CD4-positive, CD25-positive, alpha-beta regulatory T cell (primary cell): Measurements from ENCODE around the gene IFI16. TPM values are rescaled to one million over a fixed set of nuclear protein-coding genes. Genes with fewer than 3 reads are reported as not detected.
"Not testable (repeated sequence)": the region's sequence is repeated elsewhere in the genome, so short reads cannot be mapped to it uniquely, and the experiment has no call there.

ENCODE experiments used
- ATAC-seq, 2 donors: fragments of 150-1000 bp; cut with Tn5 transposase; one replicate each; pipeline ENCODE4 v1.10.0; 2021; ENCODE audit warnings: low read depth in 2 of 2, moderate number of reproducible peaks in 2 of 2, moderate library complexity in 1 of 2
- DNase-seq, 3 donors: peaks; one replicate each; pipeline versions ENCODE4 v3.0.0 to v3.0.0-alpha.2; 2012 to 2022; ENCODE audit warnings: mixed read lengths in 1 of 3
- H3K27ac ChIP-seq: one replicate; pipeline ENCODE4 v1.7.0; 2013; ENCODE audit warnings: mild to moderate bottlenecking, low read length; ENCODE audit not compliant: insufficient read depth, poor library complexity, severe bottlenecking
- H3K27me3 ChIP-seq: one replicate; pipeline ENCODE4 v1.7.0; 2013; ENCODE audit warnings: low read length; ENCODE audit not compliant: control insufficient read depth, insufficient read depth
- H3K36me3 ChIP-seq: one replicate; pipeline ENCODE4 v1.7.0; 2013; ENCODE audit warnings: mild to moderate bottlenecking, low read length, moderate library complexity; ENCODE audit not compliant: control insufficient read depth, insufficient read depth
- H3K4me1 ChIP-seq: 2 replicates; pipeline ENCODE4 v1.7.0; 2013; ENCODE audit warnings: mild to moderate bottlenecking, low read length; ENCODE audit not compliant: insufficient read depth, control insufficient read depth, poor library complexity, severe bottlenecking
- H3K4me3 ChIP-seq: one replicate; pipeline ENCODE4 v1.7.0; 2013; ENCODE audit warnings: low read depth, mild to moderate bottlenecking, low read length, moderate library complexity
- H3K9me3 ChIP-seq, 2 experiments: 1 replicate in 1 of 2; 2 replicates in 1 of 2; pipeline ENCODE4 v1.7.0; 2013; ENCODE audit warnings: low read length in 2 of 2, mild to moderate bottlenecking in 1 of 2, moderate library complexity in 1 of 2; ENCODE audit not compliant: control insufficient read depth in 2 of 2
- H3K27ac Mint-ChIP-seq, 3 donors: one replicate each; pipeline ENCODE4 v1.8.0; 2020 to 2022; ENCODE audit warnings: mild to moderate bottlenecking in 3 of 3, mixed read lengths in 3 of 3, moderate library complexity in 2 of 3
- H3K27me3 Mint-ChIP-seq: one replicate; pipeline ENCODE4 v1.8.0; 2022; ENCODE audit warnings: mild to moderate bottlenecking, mixed read lengths
- H3K36me3 Mint-ChIP-seq: one replicate; pipeline ENCODE4 v1.8.0; 2020; ENCODE audit warnings: mixed read lengths
- H3K4me1 Mint-ChIP-seq, 4 donors: one replicate each; pipeline ENCODE4 v1.8.0; 2020 to 2022; ENCODE audit warnings: mixed read lengths in 4 of 4, mild to moderate bottlenecking in 1 of 4
- H3K4me3 Mint-ChIP-seq, 4 donors: one replicate each; pipeline ENCODE4 v1.8.0; 2020 to 2022; ENCODE audit warnings: mild to moderate bottlenecking in 4 of 4, mixed read lengths in 4 of 4, moderate library complexity in 3 of 4
- H3K9me3 Mint-ChIP-seq, 7 donors: one replicate each; pipeline ENCODE4 v1.8.0; 2020 to 2022; ENCODE audit warnings: mixed read lengths in 7 of 7, mild to moderate bottlenecking in 3 of 7, moderate library complexity in 2 of 7
- polyA plus RNA-seq, 4 donors: library from polyadenylated mRNA; unstranded; fragments of 300-500 nt; fragmentation: Illumina TruSeq; gene quantifications; one replicate each; pipeline ENCODE4 v1.2.3, GENCODE V29; 2021
- total RNA-seq: library from RNA; stranded (reverse); gene quantifications from one replicate; pipeline ENCODE4 v1.2.3, GENCODE V29; 2022

IFI16 gene
- total and polyA plus RNA-seq, 5 donors from 2014 or later, result 90.4 to 130 (median 108) TPM

DNA sequence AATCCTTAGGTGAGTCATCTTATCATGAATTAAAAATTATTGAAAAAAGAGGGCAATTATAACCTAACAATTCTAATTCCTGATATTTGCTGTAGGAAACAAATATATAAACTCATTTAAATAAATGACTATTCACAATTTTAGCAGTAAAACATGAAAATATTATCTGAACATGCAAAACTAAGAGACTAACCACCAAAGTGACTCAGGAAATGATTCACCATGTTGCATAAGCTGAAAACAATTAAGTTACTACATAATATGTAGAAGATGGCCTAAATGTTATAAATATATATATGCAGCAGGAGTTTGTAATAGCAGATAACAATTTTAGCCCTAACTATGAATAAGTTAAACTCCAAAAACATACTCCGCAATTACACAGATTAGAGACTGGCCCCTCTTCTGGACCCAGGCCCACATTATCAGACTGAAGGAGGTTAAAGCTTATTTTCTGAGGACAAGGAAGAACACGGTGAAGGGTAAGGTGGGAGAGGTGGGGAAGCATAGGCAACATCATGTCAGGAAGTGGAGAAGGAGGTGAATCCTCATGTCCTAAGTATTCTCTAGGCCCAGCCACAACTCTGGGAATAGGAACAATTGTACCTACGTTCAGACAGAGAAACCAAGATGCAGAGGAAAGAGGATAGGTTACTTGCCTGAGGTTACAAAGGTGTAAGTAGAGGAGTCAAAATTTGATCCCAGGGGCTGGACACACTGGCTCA is 82.5 kb downstream of the IFI16 start:
- H3K9me3 ChIP-seq, result no peaks in the 10 kb centered on the region
- peak; percentile 48 to 50 for ATAC-seq
- peak in 2 of 3 donors; percentile 13 to 35 for DNase-seq
- H3K4me1 ChIP-seq, result no peaks in the 10 kb centered on the region
- H3K27ac ChIP-seq, result peak overlapping the region; percentile 25
- Mint-ChIP-seq H3K4me1 (peaks cover 5 to 16% (median 11%) of the 10 kb centered on the region in 4 donors), H3K27me3 (peaks cover 3% of the 10 kb centered on the region), H3K27ac (peak overlapping the region in 2 of 3 donors; percentile 77 to 79), H3K9me3 (no peaks in the 10 kb centered on the region), H3K36me3 (no peaks in the 10 kb centered on the region), H3K4me3 (peak overlapping the region in 1 of 4 donors; percentile 11)
- H3K36me3 ChIP-seq, result no peaks in the 10 kb centered on the region
- no peak overlapping the region for H3K4me3 ChIP-seq
- H3K27me3 ChIP-seq, result peaks cover 3% of the 10 kb centered on the region

DNA sequence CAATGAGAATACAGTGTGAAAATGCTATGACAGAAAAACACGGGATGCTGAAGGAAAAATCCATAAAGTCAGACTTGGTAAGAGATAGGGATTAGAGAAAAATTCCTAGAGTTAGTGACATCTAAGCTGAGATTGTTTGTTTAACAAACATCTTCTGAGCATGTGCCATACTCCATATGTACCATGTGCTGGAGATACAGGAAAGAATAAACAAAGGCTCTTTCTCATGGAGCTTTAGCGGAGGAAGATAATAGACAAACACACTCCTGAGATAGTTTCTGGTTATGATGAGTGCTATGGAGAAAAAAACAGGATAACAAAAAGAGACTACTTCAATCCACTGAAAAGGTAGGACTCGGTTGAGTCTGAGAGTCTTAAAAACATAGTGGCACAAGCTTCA is 88.9 kb downstream of the IFI16 start:
- Histone ChIP-seq H3K4me1 (no peaks in the 10 kb centered on the region), H3K27ac (no peak overlapping the region), H3K36me3 (no peaks in the 10 kb centered on the region), H3K4me3 (no peak overlapping the region), H3K9me3 (no peaks in the 10 kb centered on the region), H3K27me3 (peaks cover 3% of the 10 kb centered on the region)
- Mint-ChIP-seq H3K27ac (no peak overlapping the region), H3K4me3 (no peak overlapping the region), H3K4me1 (no peaks in the 10 kb centered on the region), H3K27me3 (peaks cover 22% of the 10 kb centered on the region), H3K36me3 (no peaks in the 10 kb centered on the region), H3K9me3 (no peaks in the 10 kb centered on the region)
- ATAC-seq (no peak), DNase-seq (no peak)

DNA sequence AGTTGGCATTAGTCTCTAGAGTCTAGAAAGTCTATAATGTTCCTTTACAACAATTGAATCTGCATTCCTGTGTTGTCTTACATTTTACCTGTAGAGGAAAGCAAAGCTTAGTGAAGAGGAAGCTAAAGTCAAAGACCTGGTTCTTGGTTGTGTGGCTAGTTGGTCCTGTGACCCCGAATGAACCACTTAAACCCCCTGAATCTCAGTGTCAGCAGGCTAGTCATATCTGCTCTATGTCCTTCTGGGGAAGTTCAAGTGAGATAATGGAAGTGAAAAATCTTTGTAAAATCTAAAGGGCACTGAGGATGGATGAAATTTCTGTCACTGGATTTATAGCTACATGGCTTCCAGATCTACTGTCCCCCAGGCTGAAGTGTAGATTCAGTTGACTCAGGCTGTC is 90.9 kb downstream of the IFI16 start:
- Histone ChIP-seq H3K27ac (no peak overlapping the region), H3K9me3 (no peaks in the 10 kb centered on the region), H3K4me3 (no peak overlapping the region), H3K4me1 (no peaks in the 10 kb centered on the region), H3K27me3 (peaks cover 3% of the 10 kb centered on the region), H3K36me3 (no peaks in the 10 kb centered on the region)
- no peaks in the 10 kb centered on the region for H3K36me3 Mint-ChIP-seq
- H3K4me1 Mint-ChIP-seq, result no peaks in the 10 kb centered on the region
- DNase-seq (no peak), ATAC-seq (no peak)
- H3K9me3 Mint-ChIP-seq, result no peaks in the 10 kb centered on the region
- H3K27ac Mint-ChIP-seq, result no peak overlapping the region
- H3K4me3 Mint-ChIP-seq, result no peak overlapping the region
- peaks cover 22% of the 10 kb centered on the region for H3K27me3 Mint-ChIP-seq

DNA sequence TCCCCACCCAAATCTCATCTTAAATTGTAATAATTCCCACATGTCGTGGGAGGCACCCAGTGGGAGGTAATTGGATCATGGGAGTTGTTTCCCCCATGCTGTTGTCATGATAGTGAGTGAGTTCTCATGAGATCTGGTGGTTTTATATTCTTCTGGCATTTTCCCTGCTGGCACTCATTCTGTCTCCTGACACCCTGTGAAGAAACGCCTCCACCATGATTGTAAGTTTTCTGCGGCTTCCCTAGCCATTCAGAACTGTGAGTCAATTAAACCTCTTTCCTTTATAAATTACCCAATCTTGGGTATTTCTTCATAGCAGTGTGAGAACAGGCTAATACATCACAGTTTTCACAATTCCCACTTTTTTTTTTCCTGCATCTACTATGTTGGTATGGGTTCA is 93.3 kb downstream of the IFI16 start:
- not testable (repeated sequence) for DNase-seq, H3K27ac ChIP-seq, H3K27ac Mint-ChIP-seq, H3K9me3 ChIP-seq, ATAC-seq, H3K4me1 ChIP-seq, H3K36me3 ChIP-seq, H3K36me3 Mint-ChIP-seq, H3K27me3 ChIP-seq, H3K4me3 ChIP-seq, H3K4me3 Mint-ChIP-seq, H3K4me1 Mint-ChIP-seq, H3K9me3 Mint-ChIP-seq
- peaks cover 31% of the 10 kb centered on the region for H3K27me3 Mint-ChIP-seq

Other genes starting within 250 kb of the IFI16 start
- gene OR6N1, start 237.7 kb upstream of the IFI16 start, total RNA-seq, result not detected
- gene OR6N1, start 237.7 kb upstream of the IFI16 start, polyA plus RNA-seq, result not detected
- not detected for gene OR6N2, start 228.7 kb upstream of the IFI16 start, total RNA-seq
- not detected for gene OR6N2, start 228.7 kb upstream of the IFI16 start, polyA plus RNA-seq
- not detected for gene MNDA, start 178.6 kb upstream of the IFI16 start, total RNA-seq
- gene MNDA, start 178.6 kb upstream of the IFI16 start, polyA plus RNA-seq, result 1 to 10 TPM in 1 of 4 donors, under 1 TPM in 2, not detected in 1; 0.15 to 1.3 (median 0.52) TPM
- 97.3 TPM for gene PYHIN1, start 78.4 kb upstream of the IFI16 start, total RNA-seq
- gene PYHIN1, start 78.4 kb upstream of the IFI16 start, polyA plus RNA-seq, result 100 to 1,000 TPM in 2 of 4 donors, 10 to 100 TPM in 2; 98.0 to 112 (median 102) TPM
- gene AIM2, start 66.9 kb downstream of the IFI16 start, total RNA-seq, result 6.2 TPM
- gene AIM2, start 66.9 kb downstream of the IFI16 start, polyA plus RNA-seq, result 10 to 100 TPM in 2 of 4 donors, 1 to 10 TPM in 2; 6.9 to 13.5 (median 8.8) TPM
- gene CADM3, start 161.7 kb downstream of the IFI16 start, total RNA-seq, result not detected
- gene CADM3, start 161.7 kb downstream of the IFI16 start, polyA plus RNA-seq, result not detected
- not detected for gene ACKR1, start 195.0 kb downstream of the IFI16 start, total RNA-seq
- gene ACKR1, start 195.0 kb downstream of the IFI16 start, polyA plus RNA-seq, result not detected